Right lobe of liver (tissue), 6 donors: Measurements from ENCODE around the gene NANOGP8. TPM values are rescaled to one million over a fixed set of nuclear protein-coding genes. Genes with fewer than 3 reads are reported as not detected.
A peak's percentile ranks its signal among the peaks of the same experiment; 100 is the strongest.

Experiments
- ATAC-seq, 4 donors: fragments of 200-7000 bp; cut with Tn5 transposase; one replicate each; pipeline ENCODE4 v1.9.1; 2020; ENCODE audit warnings: mild to moderate bottlenecking in 4 of 4, moderate library complexity in 4 of 4
- DNase-seq, 3 donors: peaks; one replicate each; pipeline ENCODE4 v3.0.0-alpha.2; 2020
- H3K27ac ChIP-seq, 3 donors: fragments of 200-600 bp; one replicate each; pipeline ENCODE4 v1.8.0; 2022
- H3K27me3 ChIP-seq, 2 donors: fragments of 200-600 bp; one replicate each; pipeline ENCODE4 v1.8.0; 2022
- H3K36me3 ChIP-seq, 4 donors: fragments of 200-600 bp; sonication (generic) in 1 of 4; one replicate each; pipeline versions ENCODE4 v1.5.1 to v1.8.0; 2017 to 2022; ENCODE audit warnings: control low read depth in 1 of 4
- H3K4me1 ChIP-seq, 4 donors: fragments of 200-600 bp; sonication (generic) in 1 of 4; one replicate each; pipeline versions ENCODE4 v1.5.1 to v1.8.0; 2017 to 2022; ENCODE audit warnings: control low read depth in 1 of 4
- H3K4me3 ChIP-seq, 3 donors: fragments of 200-600 bp; one replicate each; pipeline ENCODE4 v1.8.0; 2022
- H3K9me3 ChIP-seq, 4 donors: fragments of 200-600 bp; sonication (generic) in 1 of 4; one replicate each; pipeline versions ENCODE4 v1.5.1 to v1.8.0; 2017 to 2022; ENCODE audit warnings: control low read depth in 1 of 4
- POLR2A ChIP-seq: fragments of 450-650 bp; IDR thresholded peaks from one replicate; pipeline ENCODE4 v1.6.1; 2017; ENCODE audit warnings: antibody characterized with exemption, mild to moderate bottlenecking
- WGBS: methylation state at CpG from one replicate; pipeline ENCODE4 v1.1.6; 2018; ENCODE audit warnings: low coverage, low lambda C conversion rate; ENCODE audit not compliant: insufficient coverage; ENCODE audit errors: missing lambda C conversion rate; 5-methylcytosine and 5-hydroxymethylcytosine counted together
- intact Hi-C, 2 donors: fragments of 100-400 bp; cut with DNase I; formaldehyde crosslinking; loops; one replicate each; pipeline versions ENCODE4 v1.11.2 to v1.14.1; 2022
- total RNA-seq, 6 experiments: library from RNA; depleted of rRNA in 2 of 6; stranded (reverse); fragments of >200 nt in 2 of 6; fragmentation: NEBNext Ultra II Directional in 3 of 6; extraction: Animal tissue kit (Norgen Biotek cat#: 25700) in 3 of 6; gene quantifications; one replicate each; pipeline versions ENCODE4 v1.1.0 to v1.2.4, GENCODE V29; 2016 to 2023
- TF ChIP-seq, protein P1 (sequence below), 4 donors: fragments of 200-600 bp in 3 of 4; fragments of 450-650 bp in 1 of 4; IDR thresholded peaks; one replicate each; pipeline versions ENCODE4 v1.5.1 to v1.8.0; 2016 to 2022; ENCODE audit warnings: antibody characterized with exemption in 4 of 4, mild to moderate bottlenecking in 2 of 4
- donor health status: DM: no; HTN: yes; CAD: no.
- donor health status: DM: no; HTN: no; CAD: no.
- donor health status: DM: no; HTN: no; CAD: no.
- donor health status: DM: no; HTN: yes; CAD: no.
- donor health status: DM: no; HTN: yes; CAD: no.

Gene NANOGP8
- total RNA-seq, 6 experiments from 2014 or later: 0.31 to 0.62 TPM; not detected in 4

DNA sequence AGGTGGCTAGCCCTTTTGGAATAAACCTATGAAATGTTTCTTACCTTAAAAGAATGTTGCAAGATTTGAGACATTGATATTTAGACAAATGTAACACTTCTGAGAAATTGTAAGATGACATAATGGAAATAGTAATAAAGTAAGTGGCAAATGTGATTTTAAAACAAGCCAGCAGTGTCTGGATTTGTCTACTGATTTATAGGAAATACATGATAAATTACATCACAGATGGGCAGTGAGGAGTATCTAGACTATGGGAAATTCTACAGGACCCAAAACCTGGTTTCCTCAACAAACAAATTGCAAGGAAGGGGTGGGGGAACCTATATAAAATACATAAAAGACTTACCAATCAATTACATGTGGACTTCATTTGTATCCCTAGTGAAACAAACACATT lies 37.1 kb downstream of the NANOGP8 start:
- no peaks in the 10 kb centered on the region for H3K4me1 ChIP-seq
- ATAC-seq (no peak), DNase-seq (no peak)
- TF ChIP-seq POLR2A: no peak
- TF ChIP-seq, protein P1, sequence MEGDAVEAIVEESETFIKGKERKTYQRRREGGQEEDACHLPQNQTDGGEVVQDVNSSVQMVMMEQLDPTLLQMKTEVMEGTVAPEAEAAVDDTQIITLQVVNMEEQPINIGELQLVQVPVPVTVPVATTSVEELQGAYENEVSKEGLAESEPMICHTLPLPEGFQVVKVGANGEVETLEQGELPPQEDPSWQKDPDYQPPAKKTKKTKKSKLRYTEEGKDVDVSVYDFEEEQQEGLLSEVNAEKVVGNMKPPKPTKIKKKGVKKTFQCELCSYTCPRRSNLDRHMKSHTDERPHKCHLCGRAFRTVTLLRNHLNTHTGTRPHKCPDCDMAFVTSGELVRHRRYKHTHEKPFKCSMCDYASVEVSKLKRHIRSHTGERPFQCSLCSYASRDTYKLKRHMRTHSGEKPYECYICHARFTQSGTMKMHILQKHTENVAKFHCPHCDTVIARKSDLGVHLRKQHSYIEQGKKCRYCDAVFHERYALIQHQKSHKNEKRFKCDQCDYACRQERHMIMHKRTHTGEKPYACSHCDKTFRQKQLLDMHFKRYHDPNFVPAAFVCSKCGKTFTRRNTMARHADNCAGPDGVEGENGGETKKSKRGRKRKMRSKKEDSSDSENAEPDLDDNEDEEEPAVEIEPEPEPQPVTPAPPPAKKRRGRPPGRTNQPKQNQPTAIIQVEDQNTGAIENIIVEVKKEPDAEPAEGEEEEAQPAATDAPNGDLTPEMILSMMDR (IDR thresholded peaks at IDR 0.05): no peak
- H3K36me3 ChIP-seq: no peaks in the 10 kb centered on the region
- no peak overlapping the region for H3K27ac ChIP-seq
- intact Hi-C loops: no loop called here
- no peaks in the 10 kb centered on the region for H3K27me3 ChIP-seq
- no peaks in the 10 kb centered on the region for H3K9me3 ChIP-seq
- H3K4me3 ChIP-seq: no peak overlapping the region

DNA sequence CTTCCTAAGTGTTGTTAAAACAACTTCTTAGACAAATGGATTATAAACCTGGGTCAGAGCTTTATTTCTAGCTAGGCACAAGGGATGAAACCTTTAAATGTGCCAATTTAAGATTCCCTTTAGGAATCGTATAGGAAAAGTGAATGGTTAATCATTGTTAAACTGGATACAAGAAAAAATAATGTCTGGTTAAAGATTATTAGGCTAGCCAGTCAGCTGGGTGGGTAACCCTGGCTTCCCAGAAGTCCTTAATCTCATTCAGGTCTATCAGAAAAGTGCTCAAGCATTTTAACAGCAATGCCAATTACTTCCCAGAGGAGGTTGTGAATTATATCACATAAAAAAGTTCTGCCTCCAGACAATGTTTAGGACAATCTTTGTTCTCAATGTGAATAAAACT lies 37.6 kb downstream of the NANOGP8 start:
- 33% methylated on average over 1 of the region's 1 CpG for WGBS
- Histone ChIP-seq H3K4me3 (no peak overlapping the region), H3K27ac (no peak overlapping the region), H3K9me3 (no peaks in the 10 kb centered on the region), H3K4me1 (no peaks in the 10 kb centered on the region), H3K36me3 (no peaks in the 10 kb centered on the region), H3K27me3 (no peaks in the 10 kb centered on the region)
- no peak for TF ChIP-seq POLR2A
- TF ChIP-seq, protein P1 (IDR thresholded peaks at IDR 0.05): no peak
- DNase-seq (no peak), ATAC-seq (peak in 1 of 4 donors; percentile 45)
- intact Hi-C loops: no loop called here

DNA sequence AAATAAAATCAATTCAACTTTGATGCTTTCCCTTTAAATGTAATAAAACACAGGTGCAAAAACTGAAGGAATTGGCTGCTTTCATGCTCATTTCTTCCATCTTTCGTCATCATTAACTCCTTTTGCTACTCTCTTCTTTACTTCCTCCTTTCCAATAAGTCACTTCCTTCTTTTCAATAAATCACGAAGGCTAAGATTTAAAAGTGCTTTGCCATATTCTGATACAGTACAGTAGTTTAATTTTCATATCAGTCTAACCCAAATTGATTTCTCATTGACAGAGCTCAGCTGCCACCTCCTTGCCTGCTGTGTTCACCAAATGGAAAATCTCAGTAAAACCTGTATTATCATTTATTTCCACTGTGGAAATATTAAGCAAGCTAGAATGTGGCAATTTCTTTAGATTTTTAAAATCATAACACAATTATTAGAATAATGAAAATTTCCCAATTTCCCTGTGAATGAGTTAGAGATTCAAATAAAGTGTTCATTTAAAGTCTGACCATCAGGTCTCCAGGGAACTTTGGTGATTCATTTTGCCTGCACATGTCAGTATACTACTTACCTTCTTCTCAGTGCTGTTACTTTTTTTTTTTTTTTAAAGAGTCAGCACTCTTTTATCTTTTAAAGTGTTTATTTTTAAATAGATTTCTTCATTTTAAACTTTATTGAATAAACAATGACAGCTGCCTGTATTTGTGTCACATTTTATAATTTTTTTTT lies 41.6 kb downstream of the NANOGP8 start:
- intact Hi-C loops: no loop called here
- H3K27ac ChIP-seq: no peak overlapping the region
- H3K36me3 ChIP-seq: no peaks in the 10 kb centered on the region
- no peak overlapping the region for H3K4me3 ChIP-seq
- H3K9me3 ChIP-seq: no peaks in the 10 kb centered on the region
- DNase-seq: no peak
- H3K4me1 ChIP-seq: no peaks in the 10 kb centered on the region
- H3K27me3 ChIP-seq: no peaks in the 10 kb centered on the region
- ATAC-seq: no peak
- TF ChIP-seq, protein P1 (IDR thresholded peaks at IDR 0.05): no peak
- TF ChIP-seq POLR2A: no peak
- WGBS: 50% methylated on average over 2 of the region's 2 CpGs

DNA sequence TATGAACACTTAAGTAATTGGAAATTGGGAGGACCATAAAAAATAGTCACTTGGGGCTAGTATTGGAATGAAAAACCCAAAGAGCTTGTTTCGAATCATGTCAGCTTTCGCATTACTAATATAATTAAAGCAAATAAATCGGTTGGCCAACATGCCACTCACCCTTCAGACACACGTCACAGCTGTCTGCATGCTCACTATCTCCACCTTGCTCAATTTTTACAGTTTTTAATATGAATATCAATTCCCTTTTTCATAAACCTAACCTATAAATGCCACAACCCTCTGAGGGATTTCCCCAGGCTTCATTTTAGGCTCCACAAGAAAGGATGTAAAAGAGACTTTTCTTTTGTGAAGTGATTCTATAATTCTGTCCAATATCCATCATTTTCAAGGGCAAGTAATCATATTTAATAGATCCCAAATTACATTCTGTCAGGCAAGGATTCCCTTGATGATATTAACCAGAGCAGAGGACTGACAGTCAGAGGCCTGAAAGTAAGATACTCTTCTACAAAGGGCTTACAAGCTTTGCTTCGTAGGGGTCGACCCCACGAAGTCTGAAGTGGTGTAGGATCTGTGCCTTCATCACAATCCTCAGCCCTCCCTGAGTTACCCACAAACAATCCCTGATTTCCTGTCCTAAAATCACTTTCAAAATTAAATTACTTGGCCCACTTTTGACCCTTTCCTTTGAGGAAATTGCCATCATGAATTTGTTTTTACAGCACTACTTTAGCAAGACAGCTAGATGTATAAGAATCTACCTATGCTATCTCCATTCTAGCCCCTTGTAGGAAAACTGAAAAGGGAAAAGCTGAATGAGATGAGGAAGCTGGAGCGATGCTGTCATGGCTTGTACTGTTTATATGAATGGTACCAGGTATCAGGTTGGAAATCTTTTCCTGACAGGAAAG lies 44.5 kb downstream of the NANOGP8 start:
- TF ChIP-seq, protein P1 (IDR thresholded peaks at IDR 0.05): no peak
- no peak for TF ChIP-seq POLR2A

More for the DNA sequence above, 44.5 kb downstream of the NANOGP8 start:
- H3K4me3 ChIP-seq: no peak overlapping the region
- H3K4me1 ChIP-seq: no peaks in the 10 kb centered on the region
- DNase-seq (no peak), ATAC-seq (no peak)
- H3K27me3 ChIP-seq: no peaks in the 10 kb centered on the region
- no peak overlapping the region for H3K27ac ChIP-seq
- intact Hi-C loops: no loop called here
- no peaks in the 10 kb centered on the region for H3K36me3 ChIP-seq
- 69% methylated on average over 8 of the region's 8 CpGs for WGBS
- H3K9me3 ChIP-seq: no peaks in the 10 kb centered on the region
